Endometrial microvascular endothelial cells (primary cell): ENCODE results near the gene MSANTD4. TPM values are rescaled to one million over a fixed set of nuclear protein-coding genes. Genes with fewer than 3 reads are reported as not detected.
"Not testable (repeated sequence)": the region's sequence is repeated elsewhere in the genome, so short reads cannot be mapped to it uniquely, and the experiment has no call there.

Experiments used
- in situ Hi-C: cut with HindIII; loops from 2 replicates; pipeline ENCODE4 v1.10.0; 2017; ENCODE audit warnings: low sequenced_read_pairs, low pct_unique_long_range_greater_than_20kb; ENCODE audit errors: inconsistent ontology term
- total RNA-seq: library from RNA; depleted of rRNA; stranded (reverse); fragments of >200 nt; gene quantifications from one replicate; pipeline ENCODE4 v1.2.3, GENCODE V29; 2015; ENCODE audit errors: inconsistent ontology term

MSANTD4 gene
- total RNA-seq, 1 donor from 2014 or later, result 12.5 TPM

DNA sequence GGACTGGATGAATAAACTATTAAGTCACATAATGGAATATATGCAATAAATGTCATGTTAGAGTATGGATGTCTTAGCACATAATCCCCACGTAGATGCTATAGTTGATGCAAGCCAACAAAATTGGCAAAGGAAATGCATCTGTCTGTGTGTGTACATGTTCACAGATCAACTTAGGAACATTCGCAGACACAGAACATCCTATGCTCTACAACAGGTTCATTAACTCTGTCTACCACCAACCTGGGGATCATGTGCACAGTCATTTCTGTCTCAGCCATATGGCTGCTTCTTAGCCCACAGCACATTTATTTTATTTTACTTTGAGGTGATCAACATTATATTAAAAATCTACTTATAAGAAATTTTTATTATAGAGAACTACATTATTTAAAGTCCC is 4.9 kb downstream of the MSANTD4 start:
- in situ Hi-C loops, result no loop called here

DNA sequence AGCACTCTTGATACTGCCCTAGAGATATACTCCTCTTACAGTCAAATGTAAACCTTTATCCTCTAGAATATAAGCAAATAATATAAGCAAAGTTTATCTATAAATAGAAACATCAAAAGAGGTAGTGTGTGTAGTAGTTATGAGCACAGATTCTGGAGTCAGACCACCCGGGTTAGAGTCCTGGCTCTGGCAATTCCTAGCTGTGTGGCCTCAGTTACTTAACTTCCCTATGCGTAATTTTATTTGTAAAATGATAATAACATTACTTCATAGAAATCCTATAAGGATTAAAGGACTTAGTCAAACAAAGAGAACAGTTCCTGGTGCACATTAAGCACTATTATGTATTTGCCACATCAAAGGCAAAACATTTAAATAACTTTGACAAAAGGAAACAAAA is 7.0 kb downstream of the MSANTD4 start:
- in situ Hi-C loops, result no loop called here

DNA sequence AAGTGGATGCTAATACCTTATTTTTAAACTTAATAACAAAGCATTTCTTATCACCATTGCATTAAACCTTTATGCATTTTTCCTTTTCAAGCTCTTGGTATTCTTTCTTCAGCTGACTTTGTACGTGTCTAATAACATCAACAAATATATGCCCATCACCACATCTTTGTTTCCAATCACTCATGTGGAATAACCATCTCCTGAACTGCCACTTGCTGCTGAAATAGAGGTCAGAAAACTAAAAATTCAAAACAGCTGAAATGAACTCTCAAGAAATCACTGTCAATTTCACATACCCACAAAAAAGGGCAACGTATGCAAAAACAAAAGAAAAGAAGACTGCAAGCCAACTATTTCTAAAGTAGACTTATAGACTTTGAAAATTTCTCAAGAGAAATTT is 7.4 kb downstream of the MSANTD4 start:
- in situ Hi-C loops, result no loop called here

DNA sequence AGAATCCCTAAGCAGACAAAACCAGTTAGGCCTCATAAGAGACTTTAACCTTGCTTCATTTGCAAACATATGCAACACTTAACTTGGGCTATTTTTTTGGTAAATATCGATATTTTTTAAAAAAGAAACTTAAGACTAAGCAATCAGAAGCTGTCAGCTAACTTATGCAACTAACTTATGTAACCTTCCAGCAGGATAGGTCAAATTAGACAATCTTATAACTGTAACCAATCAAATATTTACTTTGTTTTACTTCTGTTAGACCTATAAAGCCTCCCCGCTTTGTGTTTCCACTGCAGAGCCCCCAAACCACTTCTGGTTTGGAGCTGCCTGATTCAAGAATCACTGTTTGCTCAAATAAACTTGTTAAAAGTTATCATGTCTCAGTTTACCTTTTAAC is 8.0 kb downstream of the MSANTD4 start:
- in situ Hi-C loops, result no loop called here

DNA sequence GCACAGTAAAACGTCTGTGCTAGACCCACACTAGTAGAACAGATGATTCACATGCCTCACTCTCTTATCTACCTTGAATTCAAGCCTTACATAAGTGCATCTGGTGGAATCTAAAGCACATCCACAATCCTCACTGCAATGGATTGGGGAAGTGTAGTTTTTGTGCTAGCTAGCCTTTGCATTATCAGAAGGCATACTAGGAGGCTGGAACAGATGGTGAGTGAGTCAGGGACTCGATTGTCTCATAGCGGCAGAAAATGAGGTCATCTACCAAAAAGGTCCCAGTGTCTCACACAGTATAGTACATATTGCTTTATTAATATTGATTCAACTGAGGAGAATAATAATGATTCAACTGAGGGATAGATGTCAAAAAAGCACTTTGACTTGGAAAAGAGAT is 9.3 kb downstream of the MSANTD4 start:
- in situ Hi-C loops, result no loop called here

DNA sequence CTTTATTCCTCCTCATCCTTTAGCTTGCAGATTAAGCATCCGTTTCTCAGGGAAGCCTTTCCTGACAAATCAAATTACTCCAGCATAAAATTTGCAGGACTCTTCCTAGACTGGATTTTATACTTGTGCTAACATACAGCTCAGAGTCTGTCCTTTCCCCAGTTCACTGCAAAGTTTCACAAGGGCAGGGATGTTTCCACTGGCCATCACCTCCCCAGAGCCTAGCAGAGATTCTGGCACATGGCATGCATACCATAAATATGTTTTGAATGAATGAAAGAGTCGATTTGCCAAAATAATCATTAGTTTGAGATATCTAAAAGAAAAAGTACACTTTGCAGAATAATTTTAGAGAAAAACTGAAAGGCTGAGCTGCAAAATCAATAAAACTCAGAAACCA is 10.6 kb downstream of the MSANTD4 start:
- in situ Hi-C loops, result no loop called here

DNA sequence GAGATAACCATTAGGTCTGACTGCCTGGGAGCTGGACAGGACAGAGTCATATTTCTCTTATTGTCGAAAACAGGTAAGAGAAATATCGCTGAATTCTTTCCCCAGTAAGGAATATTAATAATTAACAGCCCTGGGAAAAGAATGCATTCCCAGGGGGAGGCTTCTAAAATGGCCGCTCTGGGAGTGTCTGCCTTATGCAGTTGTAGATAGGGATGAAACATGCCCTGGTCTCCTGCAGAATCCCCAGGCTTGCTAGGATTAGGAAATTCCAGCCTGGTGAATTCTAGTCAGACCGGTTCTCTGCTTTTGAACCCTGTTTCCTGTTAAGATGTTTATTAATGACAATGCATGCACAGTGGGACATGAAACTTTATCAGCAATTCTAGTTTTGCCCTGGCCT is 18.9 kb downstream of the MSANTD4 start:
- in situ Hi-C loops, result not testable (repeated sequence)

DNA sequence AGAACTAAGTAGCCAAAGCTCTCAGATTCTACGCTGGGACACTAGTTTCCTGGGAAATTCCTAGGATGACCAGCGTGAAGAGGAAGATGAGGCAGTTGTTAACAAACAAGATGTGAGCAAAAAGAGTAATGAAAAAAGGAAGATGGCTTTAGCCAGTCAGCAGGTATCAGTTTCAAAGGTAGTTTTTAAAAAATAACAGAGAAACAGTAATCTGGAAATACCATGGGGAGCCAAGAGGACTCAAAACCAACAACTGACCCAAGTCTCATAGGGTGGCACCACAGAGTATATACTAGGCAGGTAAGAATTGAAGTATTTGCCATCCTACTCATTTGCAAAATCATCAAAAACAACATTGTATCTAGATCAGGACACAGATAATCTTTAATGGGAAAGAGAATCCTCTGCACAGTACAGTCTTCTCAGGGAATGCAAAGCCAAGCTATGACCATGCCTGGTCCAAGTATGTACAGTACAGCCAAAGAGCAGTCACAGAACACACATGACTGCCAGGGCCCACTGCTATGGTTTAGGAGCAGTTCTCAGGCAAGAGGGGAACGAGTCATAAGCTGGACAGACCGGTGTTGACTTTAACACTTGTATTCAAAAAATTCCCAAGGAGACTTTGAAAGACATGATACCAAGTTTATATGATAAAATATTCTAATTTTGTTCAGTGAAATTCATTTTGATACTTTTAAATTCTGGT is 20.6 kb downstream of the MSANTD4 start:
- in situ Hi-C loops, result no loop called here

DNA sequence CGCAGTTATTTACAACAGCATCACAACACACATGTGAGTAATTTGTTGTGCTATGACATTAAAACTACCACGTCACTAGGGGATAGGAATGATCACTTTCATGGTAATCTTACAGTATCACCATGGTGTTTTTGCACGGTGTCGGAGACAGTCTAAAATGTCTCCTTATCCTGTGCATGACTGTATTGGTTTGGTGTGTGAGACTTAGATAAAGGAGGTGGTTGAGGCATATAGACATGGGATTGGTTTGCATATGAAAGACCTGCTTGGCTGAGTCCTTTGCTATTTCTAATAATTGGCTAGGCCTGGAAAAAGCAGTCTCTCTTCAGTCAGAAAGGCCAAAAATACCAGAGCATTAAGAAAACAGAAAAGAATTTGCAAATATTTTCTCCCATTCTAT is 30.2 kb downstream of the MSANTD4 start:
- in situ Hi-C loops, result no loop called here

DNA sequence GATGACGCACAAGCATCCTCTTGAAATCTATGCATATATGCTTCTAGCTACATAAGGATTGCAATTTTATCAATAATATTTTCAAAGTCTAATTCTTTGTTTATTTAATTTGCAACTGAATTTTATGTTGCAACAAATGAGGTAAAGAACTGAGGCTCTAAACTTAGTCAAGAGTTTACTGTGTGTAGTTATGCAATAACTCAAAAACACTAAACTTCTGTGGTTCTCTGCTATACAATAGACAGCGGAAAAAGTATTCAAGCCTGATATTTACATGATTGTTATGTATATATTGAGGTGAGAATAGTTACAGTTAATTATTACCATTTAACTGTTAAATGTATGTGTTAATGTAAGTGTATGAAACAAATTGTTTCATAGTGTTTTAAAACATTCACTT is 32.9 kb downstream of the MSANTD4 start:
- in situ Hi-C loops, result no loop called here

DNA sequence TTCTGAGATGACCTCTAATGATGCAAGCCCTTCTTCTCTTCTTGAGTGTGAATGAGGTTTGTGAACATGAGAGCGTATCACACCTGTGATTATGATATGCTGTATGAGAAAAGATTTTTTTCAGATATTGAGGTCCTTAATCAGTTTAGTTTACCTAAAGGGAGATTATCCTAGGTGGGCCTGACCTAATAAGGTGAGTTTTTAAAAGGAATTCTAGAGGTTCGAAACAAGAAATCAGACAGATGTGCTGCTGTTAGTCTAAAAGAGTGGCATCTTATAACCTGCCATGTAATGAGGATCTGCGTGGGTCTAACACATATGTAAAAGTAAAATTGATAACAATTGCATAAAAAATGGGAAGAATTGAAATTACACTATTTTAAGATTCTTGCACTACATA is 33.8 kb downstream of the MSANTD4 start:
- in situ Hi-C loops, result no loop called here

DNA sequence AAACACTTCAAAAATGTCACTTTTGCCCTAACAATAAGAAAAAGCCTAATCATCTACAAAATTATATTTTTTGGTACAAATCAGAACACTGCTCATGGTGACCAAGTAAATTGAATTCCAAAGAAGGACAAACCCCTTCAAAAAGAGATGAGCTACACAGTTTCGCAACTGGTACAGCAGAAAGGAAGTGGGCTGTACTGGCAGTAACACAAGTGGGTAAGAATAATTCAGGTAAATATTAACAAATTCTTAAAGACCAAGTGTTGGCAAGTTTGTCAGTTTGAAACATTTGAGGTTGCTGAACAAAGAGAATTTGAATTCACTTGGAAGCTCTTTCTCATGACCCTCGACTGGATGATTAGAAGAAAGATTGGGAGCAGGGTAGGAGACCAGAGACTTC is 35.5 kb downstream of the MSANTD4 start:
- in situ Hi-C loops, result no loop called here

DNA sequence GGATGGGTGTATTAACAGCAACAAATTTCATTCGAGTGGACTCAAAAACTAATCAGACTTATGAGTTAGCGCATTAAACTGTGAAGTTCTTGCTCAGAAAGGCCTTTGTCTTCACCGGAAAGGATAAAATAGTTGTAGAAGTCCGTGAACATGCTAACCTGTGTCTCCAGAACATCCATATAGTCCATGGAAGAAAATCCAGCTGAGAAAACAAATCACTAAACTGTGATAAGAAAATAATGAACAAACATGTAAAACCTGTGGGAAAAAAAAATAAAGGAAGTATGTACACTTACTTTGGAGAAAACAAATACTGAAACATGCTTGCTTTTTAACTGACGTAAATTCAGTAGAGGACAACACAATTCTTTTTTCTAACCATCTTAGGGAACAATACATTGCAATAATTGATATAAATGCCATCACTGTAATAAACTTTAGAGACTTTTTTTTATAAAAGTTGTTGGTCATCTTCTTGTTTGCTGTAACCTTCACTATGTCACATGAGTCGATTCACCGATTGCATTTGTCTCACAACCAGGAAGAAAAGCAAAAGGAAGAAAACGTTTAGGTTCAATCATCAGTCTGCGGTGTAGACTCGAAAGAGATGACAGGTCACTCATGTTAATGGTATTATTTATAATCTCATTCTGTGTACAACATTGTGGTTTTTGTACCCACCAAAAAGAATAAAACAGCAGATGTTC is 41.9 kb downstream of the MSANTD4 start:
- in situ Hi-C loops, result no loop called here

DNA sequence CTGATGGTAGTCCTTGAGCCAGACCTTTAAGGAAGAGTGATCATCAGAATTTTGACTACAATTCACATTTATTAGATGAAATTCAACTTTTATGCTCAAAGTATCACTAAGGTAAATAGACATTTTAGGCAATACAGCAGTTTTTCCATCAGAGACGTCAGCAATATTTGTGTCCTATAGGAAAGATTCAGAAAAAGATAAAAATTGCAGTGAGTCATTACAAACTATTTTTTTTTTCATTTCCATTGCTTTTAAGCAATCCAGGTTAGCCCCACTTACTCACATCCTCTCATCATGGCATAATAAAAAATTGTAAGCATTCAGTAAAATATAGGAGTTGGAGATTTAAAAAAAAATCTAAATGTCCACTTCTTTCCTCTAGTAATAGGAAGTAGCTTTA is 46.9 kb downstream of the MSANTD4 start:
- in situ Hi-C loops, result no loop called here

DNA sequence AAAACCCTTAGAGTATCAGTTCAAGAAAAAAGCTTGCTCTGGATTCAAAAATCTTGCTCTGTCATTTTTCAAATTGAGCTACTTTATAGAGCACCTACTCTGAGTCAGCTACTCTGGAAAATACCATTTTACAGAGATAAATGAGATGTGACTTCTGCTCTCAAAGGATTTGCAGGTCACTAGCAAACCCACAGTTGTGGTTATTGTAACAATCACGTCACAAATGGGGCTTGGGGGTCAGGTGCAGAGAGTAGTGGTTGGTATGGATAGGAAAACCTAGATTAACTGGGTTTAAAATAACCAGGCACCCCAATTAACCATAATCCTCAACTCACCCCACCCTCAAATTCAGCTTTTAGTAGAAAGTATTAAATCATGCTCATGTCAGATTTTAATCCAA is 52.3 kb downstream of the MSANTD4 start:
- in situ Hi-C loops, result no loop called here

DNA sequence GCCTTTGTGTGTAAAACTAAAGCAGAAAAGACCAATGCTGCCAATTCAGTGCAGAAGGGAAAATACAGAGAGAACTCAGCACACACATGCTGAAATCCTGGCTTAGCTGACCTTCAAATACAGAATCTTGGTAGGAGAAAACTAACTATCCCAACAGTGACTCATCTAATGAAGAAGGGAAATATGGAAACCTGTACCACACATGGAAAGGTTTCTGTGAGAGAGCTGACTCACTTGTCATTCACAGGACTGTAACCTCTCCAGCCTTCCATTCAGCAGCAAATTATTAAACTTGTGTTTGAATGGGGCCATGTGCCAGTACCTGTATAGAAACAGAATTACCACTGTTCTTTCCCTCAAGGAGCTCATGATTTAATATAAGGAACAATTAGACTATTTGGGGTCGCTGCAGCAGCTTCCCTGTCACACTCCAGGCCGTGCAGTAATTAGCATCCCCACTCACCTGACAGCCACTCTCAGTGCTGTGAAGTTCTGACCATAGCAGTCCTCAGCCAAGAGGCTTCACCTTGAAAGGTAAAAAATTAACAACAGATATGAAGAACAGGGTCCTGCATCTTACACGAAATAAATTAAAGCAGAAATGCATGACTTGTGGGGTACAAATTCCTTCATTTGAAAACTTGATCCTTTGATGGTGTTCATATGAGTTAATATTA is 53.9 kb downstream of the MSANTD4 start:
- in situ Hi-C loops, result no loop called here

DNA sequence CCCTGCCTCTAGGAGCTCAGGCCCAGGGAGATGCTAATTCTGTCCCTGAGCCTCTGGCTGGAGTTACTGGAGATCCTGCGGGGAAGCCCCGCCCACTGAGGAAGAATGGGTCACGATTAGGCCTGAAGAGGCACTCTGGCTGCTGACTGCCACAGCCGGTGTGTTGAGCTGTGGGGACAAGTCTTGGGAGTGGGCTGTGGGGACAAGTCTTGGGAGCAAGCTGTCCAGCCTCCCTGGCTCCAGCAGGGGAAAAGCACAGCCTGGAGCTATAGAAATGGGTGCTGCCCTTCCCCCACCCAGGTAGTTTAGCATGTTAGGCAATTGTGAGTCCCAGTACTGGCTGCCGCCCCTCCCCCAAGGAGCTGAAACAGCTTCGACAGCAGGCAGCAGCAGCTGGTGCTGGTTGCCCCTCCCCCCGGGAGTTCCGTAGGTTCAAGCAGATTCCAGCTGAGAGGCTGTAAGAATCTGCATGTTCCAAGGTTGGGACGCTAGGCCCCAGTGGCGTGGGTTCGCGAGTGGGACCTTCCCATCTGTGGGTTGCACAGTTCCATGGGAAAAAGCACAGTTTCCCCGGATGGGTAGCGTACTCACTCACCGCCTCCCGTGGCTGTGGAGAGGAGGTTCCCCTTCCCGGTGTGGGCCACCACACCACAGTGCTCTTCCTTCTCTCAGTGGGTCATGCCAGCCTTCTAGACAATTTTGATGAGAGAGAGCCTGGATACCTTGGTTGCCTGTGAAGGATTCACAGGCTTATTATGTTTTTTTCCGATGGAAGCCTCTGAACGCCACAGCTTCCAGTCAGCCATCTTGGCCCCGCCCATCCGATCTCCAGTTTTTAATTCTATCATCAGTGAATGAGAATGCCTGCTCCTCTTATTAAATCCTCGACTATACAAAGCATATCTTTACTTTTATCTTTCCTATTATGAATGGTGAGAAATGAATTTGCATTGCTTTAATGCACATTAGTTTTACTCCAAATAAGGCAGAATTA is 61.5 kb downstream of the MSANTD4 start:
- in situ Hi-C loops, result no loop called here
